RWPE1 (cell line): Measurements from ENCODE around the gene OSM.

Source experiments
- CTCF ChIA-PET: fragments of 350-600 bp; sonication (Branson Sonifier 250); formaldehyde crosslinking; extraction: SDS; loops from one replicate; lab custom pipeline; 2021; lab: Yijun Ruan, JAX
- POLR2A ChIA-PET: fragments of 400-600 bp; formaldehyde crosslinking; extraction: SDS; loops from one replicate; lab custom pipeline; 2020; ENCODE audit warnings: antibody characterized with exemption; ENCODE audit not compliant: low non-redundant PET; lab: Yijun Ruan, JAX
- DNase-seq: peaks from one replicate; pipeline ENCODE4 v3.0.0; 2012; ENCODE audit warnings: low spot score
- H3K27ac ChIP-seq: fragments of 450-650 bp; 2 replicates; pipeline ENCODE4 v1.5.1; 2017
- CTCF ChIP-seq: fragments of 450-650 bp; conservative IDR thresholded peaks from 2 replicates; pipeline ENCODE4 v1.5.1; 2017; ENCODE audit warnings: low read depth, mild to moderate bottlenecking

OSM gene

GRCh38 chr22:30266445-30267381, at the start of gene OSM:
OSM (minus strand) TSS chr22:30266851; CDS start chr22:30266799, 52 bp downstream.
- no peak within 1 kb of the TSS; the same call in 1 of the 2 replicates for H3K27ac ChIP-seq
- TF ChIP-seq CTCF: no peak
- DNase-seq: no peak
- CTCF ChIA-PET: interaction anchor here (1.8 kb wide), 1 partner anchor 11 kb away, joined by 5 read pairs; no protein-coding TSS in a partner anchor
- POLR2A ChIA-PET: no interaction called here

- no peak for DNase-seq
- no peak overlapping the region for H3K27ac ChIP-seq
- CTCF ChIA-PET: interaction anchor here (0.9 to 1.2 kb wide), 2 partner anchors 12 to 29 kb away, joined by 3 to 7 read pairs; no protein-coding TSS in a partner anchor
- POLR2A ChIA-PET: no interaction called here
- TF ChIP-seq CTCF: no peak
These were observed 49.4 kb upstream of the OSM start for GRCh38 chr22:30315962-30316576.

- H3K27ac ChIP-seq: peak overlapping the region; percentile 30
- DNase-seq: no peak
- CTCF ChIA-PET: interaction anchor here (1.2 kb wide), 1 partner anchor 13 kb away, joined by 3 read pairs; no protein-coding TSS in a partner anchor
These were observed 48.3 kb upstream of the OSM start for GRCh38 chr22:30314915-30315314.

GRCh38 chr22:30313527-30314363, 47.1 kb upstream of the OSM start:
- peak overlapping the region; percentile 92 for H3K27ac ChIP-seq
- ChIA-PET CTCF (no interaction called here), POLR2A (no interaction called here)
- no peak for DNase-seq
- no peak for TF ChIP-seq CTCF

More at GRCh38 chr22:30314915-30315314, 48.3 kb upstream of the OSM start:
- POLR2A ChIA-PET: no interaction called here
- no peak for TF ChIP-seq CTCF

GRCh38 chr22:30312053-30312452, 45.4 kb upstream of the OSM start:
- CTCF ChIA-PET: interaction anchor here (0.6 to 1.6 kb wide), 2 partner anchors 12 to 24 kb away, joined by 5 read pairs; no protein-coding TSS in a partner anchor
- POLR2A ChIA-PET: no interaction called here
- peak; percentile 80 for DNase-seq
- peak overlapping the region; percentile 92 for H3K27ac ChIP-seq
- no peak for TF ChIP-seq CTCF
